DND-41 (cell line): Measurements from ENCODE around the gene DOLPP1.

Source experiments
- EZH2 ChIP-seq: IDR thresholded peaks from 3 replicates; pipeline ENCODE4 v1.6.1; 2012; ENCODE audit warnings: borderline replicate concordance, low read depth, mild to moderate bottlenecking, moderate library complexity, low read length, inconsistent platforms; ENCODE audit not compliant: severe bottlenecking
- TF ChIP-seq, protein P1 (sequence below): IDR thresholded peaks from 2 replicates; pipeline ENCODE4 v1.5.1; 2012; ENCODE audit warnings: borderline replicate concordance, low read length, moderate library complexity, mild to moderate bottlenecking; ENCODE audit not compliant: poor library complexity, severe bottlenecking; ENCODE audit errors: extremely low read depth

DNA sequence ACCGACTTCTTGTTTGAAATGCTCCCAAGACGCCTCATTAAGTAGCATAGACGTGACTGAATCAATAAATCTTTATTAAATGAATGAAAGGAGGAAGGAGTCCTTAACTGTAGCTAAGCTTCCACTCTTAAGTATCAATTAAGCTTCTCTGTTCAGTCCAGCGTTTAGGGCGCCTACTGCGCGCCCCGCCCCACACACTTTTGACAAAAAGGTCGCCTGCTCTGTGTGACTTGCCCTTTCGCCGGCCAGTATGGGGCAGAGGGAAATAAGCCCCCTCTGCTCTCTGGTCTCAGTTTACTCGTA, 662 bp upstream of the DOLPP1 start:
- TF ChIP-seq, protein P1, sequence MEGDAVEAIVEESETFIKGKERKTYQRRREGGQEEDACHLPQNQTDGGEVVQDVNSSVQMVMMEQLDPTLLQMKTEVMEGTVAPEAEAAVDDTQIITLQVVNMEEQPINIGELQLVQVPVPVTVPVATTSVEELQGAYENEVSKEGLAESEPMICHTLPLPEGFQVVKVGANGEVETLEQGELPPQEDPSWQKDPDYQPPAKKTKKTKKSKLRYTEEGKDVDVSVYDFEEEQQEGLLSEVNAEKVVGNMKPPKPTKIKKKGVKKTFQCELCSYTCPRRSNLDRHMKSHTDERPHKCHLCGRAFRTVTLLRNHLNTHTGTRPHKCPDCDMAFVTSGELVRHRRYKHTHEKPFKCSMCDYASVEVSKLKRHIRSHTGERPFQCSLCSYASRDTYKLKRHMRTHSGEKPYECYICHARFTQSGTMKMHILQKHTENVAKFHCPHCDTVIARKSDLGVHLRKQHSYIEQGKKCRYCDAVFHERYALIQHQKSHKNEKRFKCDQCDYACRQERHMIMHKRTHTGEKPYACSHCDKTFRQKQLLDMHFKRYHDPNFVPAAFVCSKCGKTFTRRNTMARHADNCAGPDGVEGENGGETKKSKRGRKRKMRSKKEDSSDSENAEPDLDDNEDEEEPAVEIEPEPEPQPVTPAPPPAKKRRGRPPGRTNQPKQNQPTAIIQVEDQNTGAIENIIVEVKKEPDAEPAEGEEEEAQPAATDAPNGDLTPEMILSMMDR, result no peak
- no peak for TF ChIP-seq EZH2
